Breast epithelium (tissue), 3 donors: ENCODE data around the gene MSH3.

Source experiments
- CTCF ChIP-seq, 3 donors: fragments of 450-650 bp; IDR thresholded peaks; one replicate each; pipeline ENCODE4 v1.5.1; 2016 to 2017; ENCODE audit warnings: antibody characterized with exemption in 3 of 3, mild to moderate bottlenecking in 3 of 3, moderate library complexity in 3 of 3
- POLR2AphosphoS5 ChIP-seq, 3 donors: sonication (generic); formaldehyde crosslinking; IDR thresholded peaks; one replicate each; pipeline ENCODE4 v1.6.1; 2017; ENCODE audit warnings: antibody characterized with exemption in 3 of 3

DNA sequence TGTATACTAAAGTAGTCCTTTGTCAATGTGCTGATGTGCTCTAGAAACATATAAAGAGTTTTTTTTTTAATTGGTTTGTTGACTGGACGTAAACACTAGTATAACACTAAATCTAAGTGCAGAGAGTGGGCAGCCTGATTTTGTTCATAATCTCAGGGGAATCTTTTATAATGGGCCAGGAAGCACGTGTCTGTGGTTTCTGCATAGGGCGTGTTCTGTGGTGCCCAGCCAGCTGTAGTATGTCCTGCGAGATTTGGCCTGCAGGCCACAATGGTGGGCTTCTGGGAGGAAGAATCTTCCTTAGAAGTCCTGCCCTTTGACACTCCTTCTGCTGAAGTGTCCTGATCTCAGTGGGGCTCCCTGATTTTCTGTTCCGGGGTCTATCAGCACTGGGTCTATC lies 49.3 kb downstream of the MSH3 start:
- TF ChIP-seq CTCF (IDR thresholded peaks at IDR 0.05) (no peak), POLR2AphosphoS5 (IDR thresholded peaks at IDR 0.05) (no peak)
